HG03342 (cell line): ENCODE results near the gene SAMD4A.

Experiments used
- ATAC-seq: cut with Tn5 transposase; IDR thresholded peaks from one replicate; pipeline ENCODE4 v1.9.1; 2021; ENCODE audit warnings: mild to moderate bottlenecking, moderate library complexity; ENCODE audit not compliant: unreplicated experiment

The SAMD4A gene

DNA sequence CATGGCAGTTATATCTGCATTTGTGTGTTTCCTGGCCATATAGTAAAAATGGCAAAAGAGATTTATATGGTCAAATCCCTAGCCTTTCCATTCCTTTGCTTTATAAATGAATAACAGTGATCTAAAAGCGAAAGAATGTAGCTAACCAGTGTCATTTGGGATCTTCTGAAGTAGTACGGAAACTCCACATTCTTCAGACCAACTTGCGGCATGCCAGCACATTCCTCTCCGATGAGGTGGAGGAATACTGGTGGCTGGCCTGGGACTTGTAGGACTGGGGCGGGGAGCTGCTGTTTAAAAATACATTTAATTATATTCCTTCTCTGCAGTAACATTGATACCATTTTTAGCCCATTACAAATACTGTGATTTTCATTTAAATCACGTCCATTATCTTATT, 85.3 kb downstream of the SAMD4A start:
- no peak for ATAC-seq

DNA sequence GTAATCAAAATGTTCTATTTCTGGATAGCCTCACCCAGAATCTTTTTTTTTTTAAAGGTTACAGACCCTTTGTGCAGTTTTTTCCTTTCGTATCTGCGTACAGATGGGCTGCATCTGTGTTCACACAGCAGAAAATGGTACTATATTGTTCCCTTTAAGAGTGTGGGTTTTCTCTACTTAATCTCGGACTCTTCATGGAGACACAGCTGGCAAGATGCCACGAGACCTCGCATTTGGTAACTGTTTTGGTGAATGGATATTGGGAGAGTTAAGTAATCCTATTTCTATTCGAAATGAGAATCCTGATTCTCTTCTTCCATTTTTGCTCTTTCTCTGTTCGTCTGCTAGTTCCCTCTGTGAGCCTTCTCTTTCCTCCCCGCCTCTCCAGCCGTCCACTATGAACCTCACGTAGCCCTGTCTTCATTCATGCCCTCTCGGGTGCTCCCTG, 85.7 kb downstream of the SAMD4A start:
- no peak for ATAC-seq

DNA sequence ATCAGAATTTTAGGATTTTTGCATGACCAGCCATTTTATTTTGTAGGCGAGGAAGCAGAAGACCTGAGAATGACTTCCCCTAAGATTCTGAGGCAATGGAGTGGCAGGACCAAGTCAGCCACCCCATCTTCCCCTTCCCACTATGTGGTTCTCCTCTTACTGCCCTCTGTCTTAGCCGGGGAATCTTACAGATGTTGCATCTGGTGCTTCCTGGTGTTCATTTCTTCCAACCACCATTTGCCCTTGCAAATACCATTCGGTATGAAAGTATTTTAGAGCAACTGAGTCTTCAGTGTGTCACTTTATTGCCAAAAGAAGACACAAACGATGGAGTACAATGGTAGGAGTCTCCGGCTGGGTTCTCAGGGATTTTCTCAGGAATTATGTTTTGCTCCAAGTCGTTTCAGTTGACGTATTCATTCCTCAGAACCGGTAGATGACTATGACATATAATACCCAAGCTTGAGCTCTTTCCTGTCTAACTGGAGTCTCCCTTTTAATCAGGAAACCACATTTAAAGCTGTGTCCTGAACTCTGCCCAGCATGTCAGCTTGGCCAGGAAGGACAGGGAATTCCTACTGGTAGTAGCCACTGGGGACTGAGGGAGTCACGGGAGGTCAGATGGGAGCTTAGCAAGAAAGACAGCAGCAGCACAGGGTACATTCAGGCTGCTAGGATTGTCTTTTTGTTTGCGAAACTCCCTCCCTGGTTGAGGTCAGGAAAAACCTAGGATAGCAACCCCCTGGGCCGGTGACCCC, 87.0 kb downstream of the SAMD4A start:
- ATAC-seq = no peak

- no peak for ATAC-seq
These were observed 87.7 kb downstream of the SAMD4A start for GRCh38 chr14:54654605-54655004.

GRCh38 chr14:54658836-54659235, 91.9 kb downstream of the SAMD4A start:
- ATAC-seq = no peak

DNA sequence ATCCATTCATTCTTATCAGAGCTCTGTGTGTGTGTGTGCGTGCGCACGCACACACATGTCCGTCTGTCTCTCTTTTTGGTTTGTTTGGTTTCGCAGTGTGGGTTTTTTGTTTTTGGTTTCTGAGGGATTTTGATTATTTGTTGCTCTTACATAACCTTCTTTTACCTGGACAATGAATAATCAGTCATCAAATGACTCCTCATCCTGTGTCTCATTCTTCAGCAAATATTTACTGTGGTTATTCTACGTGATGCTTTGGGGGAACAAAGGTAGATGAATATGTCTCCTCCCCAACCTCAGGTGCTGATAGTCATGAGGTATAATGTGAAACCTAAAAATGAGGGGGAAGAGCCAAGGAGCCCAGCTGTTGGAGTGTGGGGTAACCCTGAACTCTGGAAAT, 92.4 kb downstream of the SAMD4A start:
- ATAC-seq = no peak

DNA sequence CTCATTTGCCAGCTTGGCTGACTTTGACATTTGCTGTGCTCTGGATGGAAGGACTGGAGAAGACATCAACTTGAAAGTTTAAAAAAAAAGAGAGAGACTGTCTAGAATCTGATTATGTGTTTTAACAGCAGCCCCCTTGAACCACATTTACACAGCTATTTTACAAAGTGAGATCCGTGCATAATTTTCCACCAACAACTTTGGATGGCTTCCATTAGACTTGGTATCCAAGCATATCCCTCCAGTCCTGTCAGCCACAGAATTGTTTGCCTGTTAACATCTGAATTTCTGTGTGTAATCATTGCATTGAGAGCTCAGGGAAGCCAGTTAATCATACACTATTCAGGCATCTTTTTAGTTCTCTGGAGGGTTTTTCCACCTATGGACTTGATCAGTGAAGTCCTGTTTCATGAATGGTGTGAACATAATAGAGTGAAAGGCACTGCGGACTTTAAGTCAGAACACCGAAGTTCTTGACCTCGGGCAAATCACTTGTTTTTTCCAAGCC, 93.7 kb downstream of the SAMD4A start:
- no peak for ATAC-seq

GRCh38 chr14:54662491-54663133, 95.7 kb downstream of the SAMD4A start:
- no peak for ATAC-seq

DNA sequence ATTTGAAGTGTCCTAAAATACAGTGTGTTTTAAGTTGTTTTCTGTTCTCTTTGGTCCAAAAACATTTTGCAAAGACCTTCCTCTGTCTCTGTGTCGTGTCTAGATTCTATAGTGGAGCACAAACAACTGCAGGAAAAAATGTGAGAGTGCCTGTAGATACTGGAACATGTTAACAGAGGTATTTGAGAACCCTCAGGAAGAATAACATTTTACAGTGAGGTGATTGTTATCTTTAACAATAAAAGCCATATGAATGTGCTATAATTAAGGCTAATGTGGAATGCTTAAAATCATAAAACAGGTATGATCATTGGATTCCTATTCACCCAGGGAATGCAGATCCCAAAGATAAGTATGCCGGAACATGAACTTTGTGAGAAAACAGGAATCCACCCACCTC, 98.0 kb downstream of the SAMD4A start:
- no peak for ATAC-seq

DNA sequence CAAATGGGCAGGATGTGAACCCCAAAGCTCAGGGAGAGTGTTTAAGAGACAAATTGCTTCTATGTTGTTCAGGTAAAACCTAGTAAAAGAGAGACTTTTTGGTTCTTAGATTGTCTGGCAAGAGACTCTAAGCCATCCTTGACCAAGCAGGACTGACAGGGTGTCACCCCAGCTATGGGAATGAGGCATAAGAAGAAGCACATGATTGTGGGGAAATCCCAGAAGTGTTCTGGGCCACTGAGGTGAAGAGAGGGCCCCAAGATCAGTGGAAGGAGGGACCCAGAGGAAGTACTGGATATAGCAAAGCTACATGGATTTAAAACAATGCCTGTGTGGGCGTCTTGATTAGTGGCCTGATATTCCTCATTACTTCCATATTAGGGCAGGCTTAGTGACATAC, 99.0 kb downstream of the SAMD4A start:
- ATAC-seq = no peak

DNA sequence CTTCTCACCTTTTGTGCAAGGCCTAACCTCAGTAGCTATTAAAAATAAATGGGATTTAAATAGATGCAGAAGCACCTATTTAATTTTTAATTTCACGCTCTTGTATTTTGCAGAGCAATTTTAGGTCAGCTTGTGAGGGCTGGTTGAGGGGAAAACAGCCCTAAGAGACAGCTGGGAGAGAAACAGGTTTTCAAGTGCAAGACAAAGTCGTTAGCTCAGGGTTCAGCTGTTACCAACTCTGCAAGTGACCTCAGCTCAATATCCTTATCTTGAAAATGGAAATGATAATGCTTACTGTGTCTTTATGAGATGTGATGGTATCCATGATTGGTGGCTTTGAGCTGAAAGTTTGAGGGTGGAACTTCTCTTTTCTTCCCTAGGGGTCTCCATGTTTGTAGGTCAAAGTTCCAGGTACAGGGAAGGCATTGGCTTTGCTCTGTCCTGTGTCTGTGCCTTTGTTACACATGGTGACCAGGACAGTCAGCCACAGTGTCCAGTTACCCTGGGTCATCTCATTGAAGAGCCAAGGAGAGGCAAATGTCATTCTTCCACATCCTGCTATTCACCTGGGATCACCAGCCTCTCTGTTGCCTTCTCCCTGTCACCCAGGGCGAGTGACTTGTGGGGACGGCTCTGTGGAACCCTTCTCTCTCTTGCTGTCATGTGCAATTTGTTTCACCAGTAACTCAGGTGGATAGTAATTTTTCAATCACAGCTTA, 100.3 kb downstream of the SAMD4A start:
- ATAC-seq = no peak

GRCh38 chr14:54667764-54668163, 100.8 kb downstream of the SAMD4A start:
- no peak for ATAC-seq

DNA sequence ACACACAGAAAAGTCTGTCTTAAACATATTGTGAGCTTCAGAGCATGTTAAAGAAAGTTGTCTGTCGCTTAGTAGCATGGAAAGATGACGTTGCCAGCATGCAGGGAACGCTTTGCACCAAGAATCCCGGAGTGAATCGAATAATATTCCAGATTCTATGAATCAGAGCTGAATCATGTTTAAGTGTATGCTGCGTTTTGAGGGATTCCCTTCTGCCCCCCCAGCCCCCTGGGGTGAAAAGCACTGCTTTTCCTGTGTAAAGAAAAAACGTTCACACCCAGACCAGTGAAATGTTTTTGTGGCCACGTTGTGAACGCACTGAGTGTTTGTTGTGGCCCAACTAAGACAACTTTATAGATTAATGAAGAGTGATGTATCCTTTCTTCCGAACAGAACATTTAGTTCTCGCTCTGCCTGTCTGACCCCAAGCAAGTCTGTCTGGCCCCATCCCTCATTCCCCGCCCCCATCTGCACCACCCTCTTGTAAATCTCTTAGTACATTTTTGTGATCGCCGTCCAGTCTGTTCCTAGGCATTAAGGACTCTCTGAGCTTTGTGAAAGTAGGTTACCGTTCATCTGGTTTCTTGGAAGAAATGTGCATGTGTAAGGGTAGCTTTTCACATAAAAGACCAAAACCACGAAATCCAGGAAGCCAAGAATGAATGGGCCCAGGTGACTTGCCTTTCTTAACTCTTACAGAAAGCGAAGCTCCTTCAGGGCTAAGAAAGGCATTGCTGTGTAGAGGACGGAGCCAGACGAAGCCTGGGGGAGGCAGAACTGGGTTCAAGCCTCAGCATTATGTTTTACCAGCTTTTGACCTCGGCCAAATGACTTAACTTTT, 103.0 kb downstream of the SAMD4A start:
- ATAC-seq = no peak

- ATAC-seq = no peak
These were observed 104.6 kb downstream of the SAMD4A start for GRCh38 chr14:54671537-54671936.

DNA sequence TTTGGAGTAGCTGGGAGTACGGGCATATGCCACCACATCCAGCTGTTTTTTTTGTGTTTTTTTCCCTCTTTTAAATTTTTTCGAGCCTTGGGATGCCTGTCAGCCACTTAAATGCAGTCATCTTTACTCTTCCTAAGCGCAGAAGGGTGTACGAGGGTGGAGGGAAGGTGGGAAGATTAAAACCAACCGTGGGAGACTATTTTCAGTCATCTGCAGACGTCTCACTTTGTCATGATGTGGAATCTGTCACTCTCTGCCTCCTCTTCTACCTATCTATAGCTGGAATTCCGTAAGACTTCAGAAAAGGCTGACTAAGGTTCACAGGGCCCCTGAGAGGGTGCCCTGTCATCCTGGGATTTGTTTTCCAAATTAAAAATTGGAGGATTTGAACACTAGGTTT, 105.3 kb downstream of the SAMD4A start:
- ATAC-seq = no peak

- ATAC-seq = no peak
These were observed 105.8 kb downstream of the SAMD4A start for GRCh38 chr14:54672688-54673087.

GRCh38 chr14:54673193-54674045, 106.5 kb downstream of the SAMD4A start:
- ATAC-seq = no peak

DNA sequence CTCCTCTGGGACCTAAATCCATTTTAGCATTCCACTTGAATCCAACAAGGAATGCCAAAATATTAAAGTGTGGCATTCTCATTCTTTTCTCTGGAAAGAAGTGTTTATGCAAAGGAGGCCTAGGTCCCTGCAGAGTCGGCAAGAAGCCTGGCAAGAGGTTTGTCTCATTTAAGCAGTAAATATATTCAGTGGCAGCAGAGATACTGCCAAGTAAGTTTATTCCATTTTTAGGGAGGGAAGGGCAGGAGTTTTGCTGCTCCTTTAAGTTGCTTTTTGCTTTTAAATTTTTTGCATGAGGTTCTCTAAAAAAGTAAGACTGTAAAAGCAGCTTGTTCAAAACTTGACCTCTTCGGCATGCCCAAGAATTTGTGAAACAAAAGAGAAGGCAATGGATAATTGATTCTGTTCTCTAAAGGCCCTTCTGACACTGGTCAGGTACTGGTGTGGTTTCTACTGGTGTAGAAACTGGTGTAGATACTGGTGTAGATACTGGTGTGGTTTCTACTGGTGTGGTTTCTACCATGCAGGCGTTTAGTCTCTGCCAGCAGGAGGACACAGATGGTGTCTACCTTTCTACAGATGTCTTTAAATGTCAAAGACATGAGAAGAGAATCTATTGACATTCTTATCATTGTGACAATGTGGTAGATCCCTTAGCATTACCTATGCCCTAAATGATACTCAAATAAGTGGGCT, 107.3 kb downstream of the SAMD4A start:
- no peak for ATAC-seq
